ENCODE data around the gene OSBPL10.

OSBPL10 gene

DNA sequence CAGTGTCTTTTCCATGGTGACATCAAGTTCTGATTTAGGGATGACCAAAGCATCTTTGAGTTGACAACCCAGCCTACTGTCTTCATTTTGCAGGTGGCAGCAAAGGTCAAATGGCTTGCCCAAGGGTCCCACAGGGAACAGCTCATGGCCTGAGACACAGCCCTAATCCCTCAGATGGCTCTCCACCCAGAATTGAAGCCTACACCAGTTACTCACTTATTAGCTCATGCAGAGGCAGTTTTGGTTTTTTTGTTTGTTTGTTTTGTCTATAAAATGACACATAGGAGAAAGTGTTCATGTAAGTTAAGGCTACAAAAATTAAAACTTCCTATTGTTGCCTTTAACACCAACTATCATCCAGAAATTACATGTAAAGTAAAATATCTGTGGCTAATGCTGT, 167.9 kb downstream of the OSBPL10 start:
- H3K27ac ChIP-seq (ENCODE audit: low read depth, low read length) = no peak overlapping the region
- H3K4me3 ChIP-seq (ENCODE audit: low read depth, low read length) = no peak overlapping the region
- no peaks in the 10 kb centered on the region for H3K9me3 ChIP-seq (ENCODE audit: control insufficient read depth, insufficient read depth, low read length)
- peaks cover 14% of the 10 kb centered on the region for H3K4me1 ChIP-seq (ENCODE audit: control insufficient read depth, insufficient read depth, low read length)
- no peaks in the 10 kb centered on the region for H3K27me3 ChIP-seq (ENCODE audit: control insufficient read depth, insufficient read depth, low read length)
- H3K36me3 ChIP-seq (ENCODE audit: control insufficient read depth, insufficient read depth, low read length) = no peaks in the 10 kb centered on the region; the same call in 1 of the 2 replicates
- H3K9ac ChIP-seq (ENCODE audit: low read depth, low read length) = no peak overlapping the region

DNA sequence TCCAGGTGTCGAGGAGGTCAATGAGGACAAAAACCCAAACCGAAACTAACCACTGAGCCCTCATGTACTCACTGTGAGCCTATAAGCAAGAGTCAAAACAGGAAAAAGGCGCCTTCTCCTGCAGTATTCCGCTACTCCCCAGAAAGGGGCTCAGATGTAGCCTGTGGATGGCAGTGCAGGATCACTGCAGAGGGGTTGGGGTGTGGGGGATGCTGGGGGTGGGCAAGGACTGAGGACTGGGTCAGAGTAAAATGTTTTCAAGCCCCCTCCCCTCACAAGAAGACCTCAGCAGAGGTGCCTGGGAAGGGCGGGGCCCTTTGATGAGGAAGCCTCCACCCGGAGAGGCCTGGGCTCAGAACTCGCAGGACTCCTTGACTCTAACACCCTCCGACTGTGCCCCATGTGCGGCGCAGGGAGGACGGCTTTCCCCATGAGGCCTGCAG, 170.1 kb downstream of the OSBPL10 start:
- Histone ChIP-seq H3K27me3 (ENCODE audit: control insufficient read depth, insufficient read depth, low read length) (no peaks in the 10 kb centered on the region), H3K9ac (ENCODE audit: low read depth, low read length) (no peak overlapping the region), H3K27ac (ENCODE audit: low read depth, low read length) (no peak overlapping the region), H3K9me3 (ENCODE audit: control insufficient read depth, insufficient read depth, low read length) (no peaks in the 10 kb centered on the region), H3K36me3 (ENCODE audit: control insufficient read depth, insufficient read depth, low read length) (no peaks in the 10 kb centered on the region; the same call in 1 of the 2 replicates), H3K4me1 (ENCODE audit: control insufficient read depth, insufficient read depth, low read length) (peaks cover 13% of the 10 kb centered on the region), H3K4me3 (ENCODE audit: low read depth, low read length) (no peak overlapping the region)

DNA sequence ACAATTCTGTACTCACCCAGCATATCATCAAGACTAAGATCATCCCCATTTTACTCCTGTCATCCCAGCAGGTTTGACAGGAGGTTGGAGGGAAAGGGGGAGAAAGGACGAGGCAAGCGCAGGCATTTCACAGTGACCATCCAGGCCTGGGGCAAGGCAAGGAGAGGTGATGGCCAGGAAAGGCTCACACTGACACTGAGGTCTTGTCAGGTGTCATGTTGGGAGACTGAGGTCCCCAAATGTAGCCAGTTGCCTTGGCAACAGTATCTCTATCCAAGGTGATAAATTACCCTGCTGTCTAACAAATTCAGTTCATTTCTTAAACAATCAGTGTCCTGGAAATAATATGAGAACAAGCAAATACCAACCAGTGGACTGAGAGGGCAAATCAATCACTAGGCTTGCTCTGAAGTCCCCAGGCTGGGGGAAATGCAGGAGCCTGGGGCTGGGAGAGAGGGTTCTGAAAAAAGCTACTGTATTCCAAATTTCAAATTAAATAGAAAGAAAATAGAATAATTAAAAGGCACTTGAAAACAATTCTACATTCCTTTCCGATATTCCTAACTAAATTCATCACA, 172.8 kb downstream of the OSBPL10 start:
- H3K4me1 ChIP-seq (ENCODE audit: control insufficient read depth, insufficient read depth, low read length) = peaks cover 17% of the 10 kb centered on the region; the same call in 1 of the 2 replicates
- no peaks in the 10 kb centered on the region for H3K36me3 ChIP-seq (ENCODE audit: control insufficient read depth, insufficient read depth, low read length)
- H3K27ac ChIP-seq (ENCODE audit: low read depth, low read length) = no peak overlapping the region
- no peak overlapping the region for H3K9ac ChIP-seq (ENCODE audit: low read depth, low read length)
- H3K27me3 ChIP-seq (ENCODE audit: control insufficient read depth, insufficient read depth, low read length) = no peaks in the 10 kb centered on the region
- H3K9me3 ChIP-seq (ENCODE audit: control insufficient read depth, insufficient read depth, low read length) = no peaks in the 10 kb centered on the region
- no peak overlapping the region for H3K4me3 ChIP-seq (ENCODE audit: low read depth, low read length)

DNA sequence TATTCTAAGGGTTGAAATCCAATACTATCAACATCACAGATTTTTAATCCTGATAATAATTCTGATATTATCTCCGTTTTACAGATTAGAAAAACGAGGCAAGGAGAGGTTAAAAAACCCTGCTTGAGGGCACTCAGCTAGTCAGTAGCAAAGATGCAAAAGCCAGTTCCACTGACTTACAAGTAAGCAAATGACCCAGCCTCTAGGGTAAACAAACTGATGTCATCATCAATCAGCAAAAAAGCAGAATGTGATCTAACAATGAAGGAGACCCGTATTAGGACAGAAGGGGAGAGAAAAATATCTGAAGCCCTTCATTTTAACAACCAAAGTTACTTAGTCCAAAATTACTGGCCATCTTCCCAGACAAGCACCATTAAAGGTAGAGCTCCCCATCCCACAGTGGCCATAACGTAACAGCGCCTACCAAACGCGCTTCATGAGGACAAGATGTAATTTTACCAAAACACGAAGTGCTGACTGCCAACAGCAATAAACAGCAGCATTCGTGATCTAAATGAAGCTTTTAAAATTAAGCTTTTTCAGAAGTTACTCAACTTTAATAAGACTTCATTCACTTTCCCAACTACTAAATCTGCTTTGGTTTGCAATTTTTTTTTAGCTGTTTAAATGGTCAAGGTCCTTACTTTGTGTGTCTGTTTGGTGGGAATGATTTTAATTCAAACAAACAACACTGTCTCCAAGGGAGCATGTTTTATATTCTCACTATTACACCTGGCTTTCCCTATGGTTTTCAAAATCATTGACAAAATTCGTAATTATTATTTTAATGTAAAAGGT, 176.6 kb downstream of the OSBPL10 start:
- Histone ChIP-seq H3K4me3 (ENCODE audit: low read depth, low read length) (no peak overlapping the region), H3K9me3 (ENCODE audit: control insufficient read depth, insufficient read depth, low read length) (no peaks in the 10 kb centered on the region), H3K27ac (ENCODE audit: low read depth, low read length) (no peak overlapping the region), H3K4me1 (ENCODE audit: control insufficient read depth, insufficient read depth, low read length) (peaks cover 14% of the 10 kb centered on the region; the same call in 1 of the 2 replicates), H3K36me3 (ENCODE audit: control insufficient read depth, insufficient read depth, low read length) (no peaks in the 10 kb centered on the region), H3K9ac (ENCODE audit: low read depth, low read length) (no peak overlapping the region), H3K27me3 (ENCODE audit: control insufficient read depth, insufficient read depth, low read length) (no peaks in the 10 kb centered on the region)

DNA sequence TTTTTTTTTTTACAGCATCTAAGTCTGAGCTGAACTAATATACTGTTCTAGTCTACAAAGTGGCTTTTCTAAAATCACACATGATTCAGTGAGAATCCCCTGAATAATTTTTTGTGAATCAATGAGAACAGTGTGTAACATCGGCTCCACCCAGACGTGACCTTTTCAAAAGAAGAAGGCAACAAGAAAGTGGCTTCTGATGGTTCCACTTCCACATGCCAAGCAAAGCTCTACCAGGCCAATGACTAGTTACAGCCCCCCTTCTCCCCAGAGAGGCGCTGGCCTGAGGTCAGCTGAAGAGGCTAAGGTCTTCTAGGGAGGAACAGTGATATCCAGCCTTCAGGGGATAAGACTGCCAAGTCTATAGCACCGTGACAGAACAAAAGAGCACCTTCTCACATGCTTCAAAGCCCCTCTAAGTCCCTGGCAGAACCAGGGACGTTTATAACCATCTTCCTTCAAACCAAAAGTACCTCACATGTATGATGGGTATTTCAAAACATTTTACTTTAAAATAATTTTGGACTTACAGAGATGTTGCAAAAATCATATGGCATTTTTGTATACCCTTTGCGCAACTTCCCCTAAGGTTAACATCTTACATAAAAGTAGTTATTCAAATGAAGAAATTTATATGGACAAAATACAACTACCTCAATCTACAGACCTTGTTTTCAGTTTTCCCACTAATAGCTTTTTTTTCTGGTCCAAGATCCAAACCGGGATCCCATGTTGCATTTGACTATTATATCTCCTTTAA, 177.9 kb downstream of the OSBPL10 start:
- no peaks in the 10 kb centered on the region for H3K27me3 ChIP-seq (ENCODE audit: control insufficient read depth, insufficient read depth, low read length)
- no peak overlapping the region for H3K9ac ChIP-seq (ENCODE audit: low read depth, low read length)
- H3K4me3 ChIP-seq (ENCODE audit: low read depth, low read length) = no peak overlapping the region
- peaks cover 14% of the 10 kb centered on the region; the same call in 1 of the 2 replicates for H3K4me1 ChIP-seq (ENCODE audit: control insufficient read depth, insufficient read depth, low read length)
- no peaks in the 10 kb centered on the region for H3K36me3 ChIP-seq (ENCODE audit: control insufficient read depth, insufficient read depth, low read length)
- no peak overlapping the region for H3K27ac ChIP-seq (ENCODE audit: low read depth, low read length)
- no peaks in the 10 kb centered on the region for H3K9me3 ChIP-seq (ENCODE audit: control insufficient read depth, insufficient read depth, low read length)

DNA sequence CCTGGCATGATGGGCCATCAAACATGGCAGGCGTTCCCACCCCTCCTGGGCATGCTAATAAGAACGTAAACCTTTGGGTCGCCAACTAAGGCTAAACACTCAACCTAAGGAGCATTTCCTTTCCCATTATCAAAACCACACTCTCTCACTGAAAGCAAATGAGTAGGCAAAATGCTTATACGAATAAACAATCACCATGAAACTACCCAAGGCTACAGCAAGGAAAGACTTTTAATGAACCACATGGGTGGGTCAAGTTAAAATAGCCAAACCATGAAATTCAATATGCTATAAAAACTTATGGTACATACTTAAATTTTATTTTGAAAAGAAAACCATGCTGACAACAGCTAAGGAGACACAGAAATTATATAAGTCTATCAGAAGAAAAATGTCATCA, 180.6 kb downstream of the OSBPL10 start:
- no peaks in the 10 kb centered on the region for H3K9me3 ChIP-seq (ENCODE audit: control insufficient read depth, insufficient read depth, low read length)
- peaks cover 13% of the 10 kb centered on the region; the same call in 1 of the 2 replicates for H3K4me1 ChIP-seq (ENCODE audit: control insufficient read depth, insufficient read depth, low read length)
- no peak overlapping the region for H3K4me3 ChIP-seq (ENCODE audit: low read depth, low read length)
- no peak overlapping the region for H3K27ac ChIP-seq (ENCODE audit: low read depth, low read length)
- H3K9ac ChIP-seq (ENCODE audit: low read depth, low read length) = no peak overlapping the region
- H3K36me3 ChIP-seq (ENCODE audit: control insufficient read depth, insufficient read depth, low read length) = no peaks in the 10 kb centered on the region
- no peaks in the 10 kb centered on the region for H3K27me3 ChIP-seq (ENCODE audit: control insufficient read depth, insufficient read depth, low read length)

DNA sequence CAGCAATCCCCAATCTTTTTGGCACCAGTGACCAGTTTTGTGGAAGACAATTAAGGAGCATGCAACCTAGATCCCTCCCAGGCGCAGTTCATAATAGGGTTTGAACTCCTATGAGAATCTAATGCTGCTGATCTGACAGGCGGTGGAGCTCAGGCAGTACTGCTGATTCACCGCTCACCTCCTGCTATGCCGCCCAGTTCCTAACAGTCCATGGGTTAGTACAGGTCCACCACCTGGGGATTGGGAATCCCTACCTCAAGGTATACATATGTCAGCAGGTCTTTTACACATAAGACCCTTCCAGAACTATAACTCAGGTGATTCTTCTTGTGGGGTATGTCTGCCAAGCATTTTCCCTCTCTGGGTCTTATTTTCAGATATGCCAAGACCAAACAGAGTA, 182.2 kb downstream of the OSBPL10 start:
- Histone ChIP-seq H3K9ac (ENCODE audit: low read depth, low read length) (no peak overlapping the region), H3K27ac (ENCODE audit: low read depth, low read length) (no peak overlapping the region), H3K27me3 (ENCODE audit: control insufficient read depth, insufficient read depth, low read length) (no peaks in the 10 kb centered on the region), H3K9me3 (ENCODE audit: control insufficient read depth, insufficient read depth, low read length) (no peaks in the 10 kb centered on the region), H3K36me3 (ENCODE audit: control insufficient read depth, insufficient read depth, low read length) (0 out of 2 replicates have a peak, but pooled peaks cover 4% of the 10 kb centered on the region), H3K4me3 (ENCODE audit: low read depth, low read length) (no peak overlapping the region), H3K4me1 (ENCODE audit: control insufficient read depth, insufficient read depth, low read length) (0 out of 2 replicates have a peak, but pooled peaks cover 2% of the 10 kb centered on the region)

DNA sequence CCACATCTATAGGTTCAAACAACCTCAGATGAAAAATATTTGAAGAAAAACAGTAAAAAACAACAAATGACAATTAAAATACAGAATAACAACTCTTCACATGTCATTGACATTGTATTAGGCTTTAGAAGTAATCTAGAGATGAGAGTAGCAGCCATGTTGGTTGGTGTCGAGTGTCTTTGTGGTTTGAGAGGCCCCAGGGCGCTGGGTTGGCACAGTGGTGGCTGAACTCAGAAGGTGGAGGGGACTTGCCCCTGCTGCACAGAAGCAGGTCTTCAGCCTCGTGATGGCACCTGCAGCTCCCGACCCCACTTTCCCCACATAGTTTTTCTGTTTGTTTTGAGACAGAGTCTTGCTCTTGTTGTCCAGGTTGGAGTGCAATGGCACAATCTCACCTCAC, 187.2 kb downstream of the OSBPL10 start:
- H3K4me3 ChIP-seq (ENCODE audit: low read depth, low read length) = no peak overlapping the region
- no peaks in the 10 kb centered on the region for H3K9me3 ChIP-seq (ENCODE audit: control insufficient read depth, insufficient read depth, low read length)
- no peak overlapping the region for H3K9ac ChIP-seq (ENCODE audit: low read depth, low read length)
- no peak overlapping the region for H3K27ac ChIP-seq (ENCODE audit: low read depth, low read length)
- no peaks in the 10 kb centered on the region for H3K27me3 ChIP-seq (ENCODE audit: control insufficient read depth, insufficient read depth, low read length)
- no peaks in the 10 kb centered on the region for H3K4me1 ChIP-seq (ENCODE audit: control insufficient read depth, insufficient read depth, low read length)
- 0 out of 2 replicates have a peak, but pooled peaks cover 4% of the 10 kb centered on the region for H3K36me3 ChIP-seq (ENCODE audit: control insufficient read depth, insufficient read depth, low read length)

DNA sequence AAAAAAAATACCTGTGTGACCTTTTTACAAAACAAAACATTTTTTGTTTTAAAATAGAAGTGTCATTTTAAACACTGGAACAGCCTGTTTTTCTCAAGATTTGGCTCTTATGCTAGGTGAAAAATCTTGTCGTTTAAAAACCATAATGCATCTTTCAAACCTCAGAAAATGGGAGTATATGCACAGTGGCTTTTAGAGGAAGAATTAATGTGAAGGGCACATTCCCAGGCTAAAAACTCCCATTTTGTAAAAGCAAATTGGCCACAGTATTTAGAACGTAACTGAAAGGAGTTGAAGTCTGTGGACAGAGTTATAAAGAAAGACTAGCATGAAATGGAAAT, 190.0 kb downstream of the OSBPL10 start:
- Histone ChIP-seq H3K27ac (ENCODE audit: low read depth, low read length) (no peak overlapping the region), H3K4me1 (ENCODE audit: control insufficient read depth, insufficient read depth, low read length) (no peaks in the 10 kb centered on the region), H3K9me3 (ENCODE audit: control insufficient read depth, insufficient read depth, low read length) (no peaks in the 10 kb centered on the region), H3K27me3 (ENCODE audit: control insufficient read depth, insufficient read depth, low read length) (no peaks in the 10 kb centered on the region), H3K36me3 (ENCODE audit: control insufficient read depth, insufficient read depth, low read length) (0 out of 2 replicates have a peak, but pooled peaks cover 4% of the 10 kb centered on the region), H3K9ac (ENCODE audit: low read depth, low read length) (no peak overlapping the region), H3K4me3 (ENCODE audit: low read depth, low read length) (no peak overlapping the region)

DNA sequence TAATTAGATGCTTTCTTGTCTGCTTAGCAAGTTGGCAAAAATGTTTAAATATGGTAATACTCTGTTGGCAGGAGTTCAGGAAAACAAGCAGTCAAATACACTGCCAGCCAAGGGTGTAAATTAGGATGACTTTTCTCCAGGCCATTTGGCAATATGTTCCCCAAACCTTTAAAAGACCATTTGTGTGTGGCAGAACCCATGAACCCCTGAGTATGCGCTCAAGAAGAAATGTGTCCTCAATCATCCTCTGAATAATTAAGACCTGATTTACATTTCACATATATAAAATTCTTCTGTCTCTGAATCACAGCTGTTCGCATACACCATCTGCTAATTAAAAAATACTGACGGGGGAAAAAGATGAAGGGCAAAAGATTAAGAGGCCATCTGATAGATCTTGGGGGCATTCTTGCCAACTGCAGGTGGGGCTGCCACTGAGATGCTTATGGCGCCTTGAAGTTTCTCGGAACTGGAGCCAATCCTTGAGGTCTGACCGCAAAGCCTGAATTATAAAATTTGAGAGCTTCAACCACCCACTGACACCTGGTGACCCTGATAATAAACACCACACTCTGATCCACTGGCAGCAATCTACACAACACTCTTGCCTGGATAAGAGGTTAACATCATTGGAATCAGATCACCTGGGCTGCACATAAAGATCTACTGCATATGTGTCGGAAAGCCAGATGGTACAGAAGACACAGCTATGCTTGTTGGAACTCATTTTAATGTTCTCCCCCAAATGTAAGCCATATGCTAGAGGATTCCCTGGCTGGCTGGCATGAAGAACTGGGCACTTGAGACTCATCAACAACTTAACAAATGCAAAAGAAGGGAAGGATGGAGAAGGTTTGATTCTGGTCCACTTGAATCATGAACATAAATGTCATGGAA, 190.6 kb downstream of the OSBPL10 start:
- Histone ChIP-seq H3K27me3 (ENCODE audit: control insufficient read depth, insufficient read depth, low read length) (no peaks in the 10 kb centered on the region), H3K9ac (ENCODE audit: low read depth, low read length) (no peak overlapping the region), H3K9me3 (ENCODE audit: control insufficient read depth, insufficient read depth, low read length) (no peaks in the 10 kb centered on the region), H3K4me1 (ENCODE audit: control insufficient read depth, insufficient read depth, low read length) (no peaks in the 10 kb centered on the region), H3K27ac (ENCODE audit: low read depth, low read length) (no peak overlapping the region), H3K4me3 (ENCODE audit: low read depth, low read length) (no peak overlapping the region), H3K36me3 (ENCODE audit: control insufficient read depth, insufficient read depth, low read length) (0 out of 2 replicates have a peak, but pooled peaks cover 4% of the 10 kb centered on the region)

Measured in HUES48 (cell line).